GM23338 (cell line): ENCODE measurements around the gene APP. TPM values are rescaled to one million over a fixed set of nuclear protein-coding genes. Genes with fewer than 3 reads are reported as not detected.

Experiments used
- ATAC-seq: fragments of 200-7000 bp; cut with Tn5 transposase; 3 replicates; pipeline ENCODE4 v1.9.1; 2020
- DNase-seq: peaks from one replicate; pipeline ENCODE4 v3.0.0-alpha.2; 2015; ENCODE audit warnings: low spot score
- H2AFZ ChIP-seq: fragments of 200-600 bp; sonication (generic); 2 replicates; pipeline ENCODE4 v1.8.0; 2016; ENCODE audit warnings: antibody characterized with exemption, mild to moderate bottlenecking, moderate library complexity
- H3F3A ChIP-seq: fragments of 200-600 bp; sonication (generic); replicated peaks from 2 replicates; pipeline ENCODE4 v1.8.0; 2017; ENCODE audit warnings: antibody characterized with exemption, mixed run types, low read depth
- H3K27ac ChIP-seq: fragments of 200-600 bp; sonication (generic); 2 replicates; pipeline ENCODE4 v1.6.1; 2016; ENCODE audit warnings: low read depth
- H3K27me3 ChIP-seq: fragments of 200-600 bp; sonication (generic); 2 replicates; pipeline ENCODE4 v1.8.0; 2016; ENCODE audit warnings: mild to moderate bottlenecking, mixed run types, moderate library complexity; ENCODE audit not compliant: insufficient read depth
- H3K36me3 ChIP-seq: fragments of 200-600 bp; sonication (generic); 2 replicates; pipeline ENCODE4 v1.8.0; 2016; ENCODE audit warnings: mild to moderate bottlenecking; ENCODE audit not compliant: insufficient read depth
- H3K4me1 ChIP-seq: fragments of 200-600 bp; sonication (generic); 2 replicates; pipeline ENCODE4 v1.8.0; 2016; ENCODE audit warnings: mild to moderate bottlenecking, moderate library complexity; ENCODE audit not compliant: insufficient read depth
- H3K4me2 ChIP-seq: fragments of 200-600 bp; sonication (generic); 2 replicates; pipeline ENCODE4 v1.7.1; 2017; ENCODE audit warnings: mixed run types
- H3K4me3 ChIP-seq: fragments of 200-600 bp; sonication (generic); 2 replicates; pipeline ENCODE4 v1.6.1; 2016; ENCODE audit warnings: mixed run types
- H3K79me2 ChIP-seq: fragments of 200-600 bp; sonication (generic); replicated peaks from 2 replicates; pipeline ENCODE4 v1.8.0; 2017; ENCODE audit warnings: mild to moderate bottlenecking; ENCODE audit not compliant: insufficient read depth
- H3K9me2 ChIP-seq: fragments of 200-600 bp; sonication (generic); 2 replicates; pipeline ENCODE4 v1.8.0; 2017; ENCODE audit not compliant: insufficient read depth
- H4K20me1 ChIP-seq: fragments of 200-600 bp; sonication (generic); replicated peaks from 2 replicates; pipeline ENCODE4 v1.8.0; 2017; ENCODE audit warnings: mild to moderate bottlenecking; ENCODE audit not compliant: insufficient read depth
- H3K27ac Mint-ChIP-seq: 2 replicates; pipeline ENCODE4 v1.8.0; 2020; ENCODE audit warnings: inconsistent platforms, mild to moderate bottlenecking, moderate library complexity, mixed read lengths
- H3K27me3 Mint-ChIP-seq: 3 replicates; pipeline ENCODE4 v1.8.0; 2022; ENCODE audit warnings: low read depth, mild to moderate bottlenecking, moderate library complexity, mixed read lengths, inconsistent platforms; ENCODE audit not compliant: insufficient read depth, poor library complexity
- H3K36me3 Mint-ChIP-seq: 3 replicates; pipeline ENCODE4 v1.8.0; 2021; ENCODE audit warnings: low read depth, mild to moderate bottlenecking, inconsistent platforms, moderate library complexity, mixed read lengths
- H3K4me1 Mint-ChIP-seq: 3 replicates; pipeline ENCODE4 v1.8.0; 2020; ENCODE audit warnings: mild to moderate bottlenecking, inconsistent platforms, mixed read lengths
- H3K4me3 Mint-ChIP-seq: 3 replicates; pipeline ENCODE4 v1.8.0; 2021; ENCODE audit warnings: moderate library complexity, mild to moderate bottlenecking, inconsistent platforms, mixed read lengths
- H3K9me3 Mint-ChIP-seq: 3 replicates; pipeline ENCODE4 v1.8.0; 2020; ENCODE audit warnings: moderate library complexity, mild to moderate bottlenecking, inconsistent platforms, mixed read lengths
- CTCF ChIP-seq, 2 experiments: fragments of 200-600 bp in 1 of 2; sonication (generic) in 1 of 2; conservative IDR thresholded peaks; 2 replicates each; pipeline versions ENCODE4 v1.5.1 to v1.6.1; 2016 to 2017; ENCODE audit warnings: antibody characterized with exemption in 2 of 2, low read depth in 2 of 2, mild to moderate bottlenecking in 2 of 2, moderate library complexity in 1 of 2
- ETS1 ChIP-seq: IDR thresholded peaks from 2 replicates; pipeline ENCODE4 v1.6.1; 2016; ENCODE audit warnings: antibody characterized with exemption
- EZH2 ChIP-seq: fragments of 200-600 bp; sonication (generic); IDR thresholded peaks from one replicate; pipeline ENCODE4 v1.8.0; 2017; ENCODE audit warnings: antibody characterized with exemption, mild to moderate bottlenecking, low read depth; ENCODE audit not compliant: unreplicated experiment
- EZH2phosphoT487 ChIP-seq: fragments of 200-600 bp; sonication (generic); IDR thresholded peaks from one replicate; pipeline ENCODE4 v1.8.1; 2018; ENCODE audit warnings: antibody characterized with exemption; ENCODE audit not compliant: unreplicated experiment
- JUNB ChIP-seq: IDR thresholded peaks from one replicate; pipeline ENCODE4 v1.6.1; 2016; ENCODE audit warnings: antibody characterized with exemption; ENCODE audit not compliant: unreplicated experiment
- NANOG ChIP-seq: IDR thresholded peaks from 2 replicates; pipeline ENCODE4 v1.6.1; 2016; ENCODE audit warnings: antibody characterized with exemption, borderline replicate concordance
- POLR2AphosphoS5 ChIP-seq: IDR thresholded peaks from 2 replicates; pipeline ENCODE4 v1.6.1; 2016; ENCODE audit warnings: antibody characterized with exemption, low read depth
- REST ChIP-seq: IDR thresholded peaks from one replicate; pipeline ENCODE4 v1.6.1; 2018; ENCODE audit warnings: antibody characterized with exemption; ENCODE audit not compliant: unreplicated experiment
- STAT1 ChIP-seq: IDR thresholded peaks from one replicate; pipeline ENCODE4 v1.6.1; 2016; ENCODE audit warnings: antibody characterized with exemption; ENCODE audit not compliant: unreplicated experiment
- ZNF114 ChIP-seq: fragments of 250-450 bp; sonication (Bioruptor Pico); IDR thresholded peaks from 2 replicates; pipeline ENCODE4 v1.5.0; 2020; ENCODE audit warnings: mild to moderate bottlenecking, moderate library complexity
- ZNF331 ChIP-seq: fragments of 250-450 bp; sonication (Bioruptor Pico); IDR thresholded peaks from 2 replicates; pipeline ENCODE4 v1.5.0; 2020; ENCODE audit warnings: low read depth, mild to moderate bottlenecking, moderate library complexity
- ZNF462 ChIP-seq: fragments of 250-450 bp; sonication (Bioruptor Pico); IDR thresholded peaks from 2 replicates; pipeline ENCODE4 v1.5.0; 2020; ENCODE audit warnings: mild to moderate bottlenecking, moderate library complexity
- polyA plus RNA-seq: library from polyadenylated mRNA; unstranded; fragments of >200 nt; fragmentation: Nextera tagmentation; extraction: Ambion mirVana; gene quantifications from 2 replicates; pipeline ENCODE4 v1.2.1, GENCODE V29; 2016
- total RNA-seq: library from RNA; depleted of rRNA; stranded (reverse); fragments of >200 nt; shearing (Covaris generic); gene quantifications from 2 replicates; pipeline ENCODE4 v1.2.3, GENCODE V29; 2014

The APP gene
- total and polyA plus RNA-seq, 2 experiments from 2014 or later: 69.4 to 444 TPM

- TF ChIP-seq REST (no peak), STAT1 (no peak), ZNF331 (no peak), POLR2AphosphoS5 (no peak), NANOG (no peak)
Measured at GRCh38 chr21:25893191-25893590, 277.4 kb downstream of the APP start (continued).

- peaks cover 3% of the 10 kb centered on the region; the same call in 1 of the 2 replicates for H4K20me1 ChIP-seq
- no peak overlapping the region for H3K4me2 ChIP-seq
- H3K4me1 ChIP-seq: no peaks in the 10 kb centered on the region
- H3K79me2 ChIP-seq: no peaks in the 10 kb centered on the region; the same call in 1 of the 2 replicates
- H3F3A ChIP-seq: no peaks in the 10 kb centered on the region
- Mint-ChIP-seq H3K36me3 (peaks cover 79% of the 10 kb centered on the region), H3K4me1 (peaks cover 7% of the 10 kb centered on the region; the same call in 1 of the 3 replicates), H3K9me3 (no peaks in the 10 kb centered on the region), H3K4me3 (no peak overlapping the region), H3K27me3 (peaks cover 10% of the 10 kb centered on the region), H3K27ac (no peak overlapping the region)
- H2AFZ ChIP-seq: no peak overlapping the region
- ATAC-seq (no peak), DNase-seq (no peak)
- peaks cover 49% of the 10 kb centered on the region for H3K36me3 ChIP-seq
- no peak overlapping the region for H3K4me3 ChIP-seq
- no peak overlapping the region for H3K27ac ChIP-seq
- H3K9me2 ChIP-seq: no peaks in the 10 kb centered on the region
- H3K27me3 ChIP-seq: no peaks in the 10 kb centered on the region
- TF ChIP-seq NANOG: no peak
- no peak for TF ChIP-seq EZH2phosphoT487
- no peak for TF ChIP-seq JUNB
- TF ChIP-seq CTCF (conservative IDR thresholded peaks at IDR 0.05; ENCODE audit: low read depth in 2 of 2): no peak
- TF ChIP-seq ETS1: no peak
- no peak for TF ChIP-seq EZH2
- no peak for TF ChIP-seq ZNF114 (CRISPR knock-in tag)
- no peak for TF ChIP-seq POLR2AphosphoS5
- no peak for TF ChIP-seq ZNF462 (CRISPR knock-in tag)
- no peak for TF ChIP-seq ZNF331
Measured at GRCh38 chr21:25891596-25891995, 279.0 kb downstream of the APP start.
